Chondrocyte (in vitro differentiated cells): ENCODE results near the gene LTK. TPM values are rescaled to one million over a fixed set of nuclear protein-coding genes. Genes with fewer than 3 reads are reported as not detected.

Source experiments
- DNase-seq: peaks from one replicate; pipeline ENCODE4 v3.0.0; 2021; ENCODE audit warnings: mixed read lengths, low spot score
- H3K27ac Mint-ChIP-seq: one replicate; pipeline ENCODE4 v1.8.0; 2021; ENCODE audit warnings: mild to moderate bottlenecking, moderate library complexity, mixed read lengths; ENCODE audit not compliant: unreplicated experiment
- H3K27me3 Mint-ChIP-seq: 2 replicates; pipeline ENCODE4 v1.8.0; 2021; ENCODE audit warnings: low read depth, mixed read lengths
- H3K36me3 Mint-ChIP-seq: 2 replicates; pipeline ENCODE4 v1.8.0; 2021; ENCODE audit warnings: low read depth, mixed read lengths
- H3K4me1 Mint-ChIP-seq: 2 replicates; pipeline ENCODE4 v1.8.0; 2021; ENCODE audit warnings: low read depth, mild to moderate bottlenecking, mixed read lengths
- H3K4me3 Mint-ChIP-seq: one replicate; pipeline ENCODE4 v1.8.0; 2021; ENCODE audit warnings: mild to moderate bottlenecking, moderate library complexity, mixed read lengths; ENCODE audit not compliant: unreplicated experiment
- H3K9me3 Mint-ChIP-seq: 2 replicates; pipeline ENCODE4 v1.8.0; 2021; ENCODE audit warnings: low read depth, mixed read lengths
- total RNA-seq: library from RNA; stranded (reverse); gene quantifications from 3 replicates; pipeline ENCODE4 v1.2.1, GENCODE V29; 2021
- TF ChIP-seq, protein P1 (sequence below): fragments of 200-600 bp; sonication (generic); IDR thresholded peaks from 2 replicates; pipeline ENCODE4 v1.5.0; 2021; ENCODE audit warnings: antibody characterized with exemption, mild to moderate bottlenecking, moderate library complexity

Gene LTK
- total RNA-seq, 1 donor from 2014 or later: 1.0 TPM

DNA sequence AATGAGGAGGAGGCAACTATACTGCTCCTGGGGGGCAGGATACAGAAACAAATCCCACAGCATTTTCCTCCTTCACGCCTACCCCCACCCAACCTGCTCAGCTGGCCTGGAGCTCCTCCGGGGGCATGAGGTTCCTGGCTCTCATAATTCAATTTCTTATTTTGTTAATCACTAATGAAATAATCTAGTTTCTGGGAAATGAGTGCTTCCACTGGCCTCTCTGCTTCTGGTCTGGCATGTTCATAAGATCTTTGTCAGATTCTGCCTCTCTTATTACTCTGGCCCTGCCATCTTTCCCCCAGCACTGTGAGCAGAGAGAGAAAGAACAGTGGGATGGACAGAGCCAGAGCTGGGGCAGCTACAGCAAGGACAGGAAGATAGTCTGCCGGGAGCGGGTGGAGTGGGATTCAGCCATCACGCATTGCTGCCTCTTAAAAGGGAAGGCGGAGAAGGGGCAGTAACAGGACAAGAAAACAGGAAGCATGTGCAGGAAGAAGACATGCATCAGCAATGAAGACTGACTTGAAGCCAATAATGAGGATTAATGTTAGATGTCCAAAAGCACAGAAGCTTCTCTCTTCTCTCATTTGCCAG is 16.8 kb upstream of the LTK start:
- DNase-seq: no peak
- H3K4me3 Mint-ChIP-seq: no peak overlapping the region
- peaks cover 41% of the 10 kb centered on the region for H3K36me3 Mint-ChIP-seq
- no peaks in the 10 kb centered on the region for H3K4me1 Mint-ChIP-seq
- no peak overlapping the region for H3K27ac Mint-ChIP-seq
- TF ChIP-seq, protein P1, sequence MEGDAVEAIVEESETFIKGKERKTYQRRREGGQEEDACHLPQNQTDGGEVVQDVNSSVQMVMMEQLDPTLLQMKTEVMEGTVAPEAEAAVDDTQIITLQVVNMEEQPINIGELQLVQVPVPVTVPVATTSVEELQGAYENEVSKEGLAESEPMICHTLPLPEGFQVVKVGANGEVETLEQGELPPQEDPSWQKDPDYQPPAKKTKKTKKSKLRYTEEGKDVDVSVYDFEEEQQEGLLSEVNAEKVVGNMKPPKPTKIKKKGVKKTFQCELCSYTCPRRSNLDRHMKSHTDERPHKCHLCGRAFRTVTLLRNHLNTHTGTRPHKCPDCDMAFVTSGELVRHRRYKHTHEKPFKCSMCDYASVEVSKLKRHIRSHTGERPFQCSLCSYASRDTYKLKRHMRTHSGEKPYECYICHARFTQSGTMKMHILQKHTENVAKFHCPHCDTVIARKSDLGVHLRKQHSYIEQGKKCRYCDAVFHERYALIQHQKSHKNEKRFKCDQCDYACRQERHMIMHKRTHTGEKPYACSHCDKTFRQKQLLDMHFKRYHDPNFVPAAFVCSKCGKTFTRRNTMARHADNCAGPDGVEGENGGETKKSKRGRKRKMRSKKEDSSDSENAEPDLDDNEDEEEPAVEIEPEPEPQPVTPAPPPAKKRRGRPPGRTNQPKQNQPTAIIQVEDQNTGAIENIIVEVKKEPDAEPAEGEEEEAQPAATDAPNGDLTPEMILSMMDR: no peak
- H3K9me3 Mint-ChIP-seq: no peaks in the 10 kb centered on the region
- no peaks in the 10 kb centered on the region for H3K27me3 Mint-ChIP-seq

DNA sequence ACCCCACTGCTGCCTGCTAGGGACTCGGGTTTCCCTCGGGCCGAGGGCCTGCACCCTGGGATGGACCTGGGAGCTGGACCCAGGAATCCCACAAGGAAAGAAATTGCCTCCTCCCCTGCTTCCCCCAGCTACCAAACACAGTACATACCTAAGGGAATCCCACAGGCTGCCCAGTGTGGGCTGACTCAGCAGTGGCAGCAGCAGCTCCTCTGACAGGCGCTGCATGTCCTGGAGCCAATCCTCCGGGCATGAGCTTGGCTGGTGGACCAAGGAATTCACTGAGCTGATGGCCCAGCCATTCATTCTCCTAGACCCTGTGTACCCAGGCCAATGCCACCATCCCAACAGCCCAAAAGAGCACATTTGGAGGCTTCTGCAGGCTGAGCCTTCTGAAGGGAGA is 9.5 kb upstream of the LTK start:
- TF ChIP-seq, protein P1: no peak
- no peaks in the 10 kb centered on the region for H3K9me3 Mint-ChIP-seq
- H3K36me3 Mint-ChIP-seq: peaks cover 20% of the 10 kb centered on the region
- no peaks in the 10 kb centered on the region for H3K27me3 Mint-ChIP-seq
- H3K4me1 Mint-ChIP-seq: no peaks in the 10 kb centered on the region
- no peak for DNase-seq
- no peak overlapping the region for H3K4me3 Mint-ChIP-seq
- H3K27ac Mint-ChIP-seq: no peak overlapping the region

DNA sequence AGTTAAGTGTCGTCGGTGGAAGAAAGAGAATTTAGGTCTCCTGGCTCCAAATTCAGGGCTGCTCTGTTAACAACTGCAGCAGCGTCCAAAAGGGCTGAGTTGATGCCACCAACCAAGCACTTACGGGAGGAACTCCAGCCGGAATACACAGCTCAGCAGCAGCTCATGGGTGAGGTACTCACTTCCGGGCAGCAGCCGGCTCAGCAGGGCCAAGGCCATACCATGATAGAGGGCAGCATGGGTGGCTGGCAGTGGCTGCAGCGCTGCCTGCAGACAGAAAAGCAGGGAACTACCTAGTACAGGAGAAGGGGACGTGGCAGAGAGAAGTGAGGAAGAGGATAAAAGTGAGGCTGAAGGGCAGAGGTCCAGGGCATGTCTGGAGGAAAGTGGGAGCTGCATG is 8.0 kb upstream of the LTK start:
- no peak overlapping the region for H3K27ac Mint-ChIP-seq
- peaks cover 18% of the 10 kb centered on the region for H3K36me3 Mint-ChIP-seq
- TF ChIP-seq, protein P1: no peak
- no peak for DNase-seq
- no peaks in the 10 kb centered on the region for H3K9me3 Mint-ChIP-seq
- no peaks in the 10 kb centered on the region for H3K4me1 Mint-ChIP-seq
- no peak overlapping the region for H3K4me3 Mint-ChIP-seq
- H3K27me3 Mint-ChIP-seq: no peaks in the 10 kb centered on the region

DNA sequence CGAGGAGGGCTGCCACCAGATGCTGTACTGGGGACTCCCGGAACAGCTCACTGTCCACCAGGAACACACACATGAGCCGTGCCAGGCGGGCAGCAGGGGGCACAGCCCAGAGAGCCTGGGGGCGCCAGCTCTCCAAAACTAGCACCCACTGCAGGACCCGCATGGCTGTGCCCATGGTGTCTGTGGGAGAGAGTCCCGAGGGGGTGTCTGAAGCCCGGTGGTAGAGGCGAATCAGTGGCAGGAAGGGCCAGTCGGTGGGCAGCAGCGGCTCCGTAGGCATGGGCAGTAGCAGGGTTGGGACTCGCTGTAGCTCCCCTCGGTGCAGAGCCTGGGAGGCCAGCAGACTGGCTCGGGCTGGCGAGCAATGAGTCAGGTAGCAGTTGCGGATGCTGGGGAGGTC is 7.0 kb upstream of the LTK start:
- Mint-ChIP-seq H3K27ac (no peak overlapping the region), H3K4me3 (no peak overlapping the region), H3K36me3 (peaks cover 14% of the 10 kb centered on the region), H3K4me1 (no peaks in the 10 kb centered on the region), H3K9me3 (no peaks in the 10 kb centered on the region), H3K27me3 (no peaks in the 10 kb centered on the region)
- TF ChIP-seq, protein P1: no peak
- DNase-seq: no peak

DNA sequence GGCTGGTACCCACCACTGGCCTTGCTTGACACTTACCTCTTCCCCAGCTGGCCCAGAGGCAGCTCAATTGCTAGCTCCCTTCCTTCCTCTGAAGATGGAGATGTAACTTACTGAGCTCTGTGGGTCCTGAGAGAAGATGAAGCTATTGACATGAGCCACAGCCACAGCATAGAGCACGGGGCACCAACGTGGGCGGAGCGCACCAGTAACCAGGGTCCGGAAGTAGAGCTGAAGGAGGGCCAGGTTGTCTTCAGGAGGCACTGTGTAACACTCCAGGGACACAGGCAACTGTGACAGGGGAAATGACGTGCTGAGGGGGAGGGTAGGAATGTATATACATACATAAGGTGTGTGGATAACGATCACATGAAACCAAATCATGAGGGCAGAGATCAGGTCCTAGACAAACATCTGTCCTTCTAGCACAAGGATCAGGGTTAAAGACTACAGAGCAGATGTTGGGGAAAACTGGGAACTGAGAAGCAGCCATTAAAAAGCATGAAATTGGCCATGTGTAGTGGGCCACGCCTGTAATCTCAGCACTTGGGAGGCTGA is 4.3 kb upstream of the LTK start:
- Mint-ChIP-seq H3K27me3 (peaks cover 9% of the 10 kb centered on the region), H3K9me3 (no peaks in the 10 kb centered on the region), H3K27ac (no peak overlapping the region), H3K36me3 (peaks cover 12% of the 10 kb centered on the region), H3K4me1 (peaks cover 10% of the 10 kb centered on the region), H3K4me3 (no peak overlapping the region)
- TF ChIP-seq, protein P1: no peak
- no peak for DNase-seq
